Liver (tissue), 9 donors: Measurements from ENCODE around the gene ZNF618. TPM values are rescaled to one million over a fixed set of nuclear protein-coding genes. Genes with fewer than 3 reads are reported as not detected.

Experiments
- DNase-seq: peaks from one replicate; pipeline ENCODE4 v3.0.0-alpha.2; 2017; ENCODE audit warnings: low spot score
- H3K27ac ChIP-seq, 2 donors: one replicate each; pipeline ENCODE4 v1.7.0; 2013; ENCODE audit warnings: inconsistent platforms in 2 of 2, low read length in 2 of 2, control low read depth in 1 of 2, low read depth in 1 of 2, mild to moderate bottlenecking in 1 of 2
- H3K27me3 ChIP-seq, 4 donors: one replicate each; pipeline versions ENCODE4 v1.6.1 to v1.7.0; 2013; ENCODE audit warnings: low read length in 3 of 4, inconsistent platforms in 1 of 4, mild to moderate bottlenecking in 1 of 4, moderate library complexity in 1 of 4; ENCODE audit not compliant: control insufficient read depth in 4 of 4, insufficient read depth in 4 of 4
- H3K36me3 ChIP-seq, 4 donors: one replicate each; pipeline versions ENCODE4 v1.6.1 to v1.7.0; 2013; ENCODE audit warnings: low read length in 3 of 4, mild to moderate bottlenecking in 3 of 4, low read depth in 1 of 4, moderate library complexity in 1 of 4; ENCODE audit not compliant: control insufficient read depth in 4 of 4, insufficient read depth in 3 of 4
- H3K4me1 ChIP-seq, 4 donors: one replicate each; pipeline versions ENCODE4 v1.6.1 to v1.7.0; 2013; ENCODE audit warnings: low read length in 3 of 4, mild to moderate bottlenecking in 3 of 4, moderate library complexity in 1 of 4; ENCODE audit not compliant: control insufficient read depth in 4 of 4, insufficient read depth in 4 of 4
- H3K4me3 ChIP-seq, 3 donors: one replicate each; pipeline versions ENCODE4 v1.6.1 to v1.7.0; 2013; ENCODE audit warnings: low read length in 3 of 3, control low read depth in 1 of 3, low read depth in 1 of 3, mild to moderate bottlenecking in 1 of 3
- H3K9ac ChIP-seq, 2 donors: one replicate each; pipeline ENCODE4 v1.7.0; 2013; ENCODE audit warnings: low read length in 2 of 2, mild to moderate bottlenecking in 2 of 2, moderate library complexity in 2 of 2, control low read depth in 1 of 2, low read depth in 1 of 2
- H3K9me3 ChIP-seq, 4 donors: one replicate each; pipeline versions ENCODE4 v1.6.1 to v1.7.0; 2013; ENCODE audit warnings: low read length in 3 of 4; ENCODE audit not compliant: control insufficient read depth in 4 of 4
- EGR1 ChIP-seq, 2 donors: IDR thresholded peaks; 2 replicates each; pipeline ENCODE4 v1.6.1; 2016 to 2018; ENCODE audit warnings: antibody characterized with exemption in 2 of 2, low read depth in 2 of 2
- FOXA1 ChIP-seq: IDR thresholded peaks from 2 replicates; pipeline ENCODE4 v1.6.1; 2016; ENCODE audit warnings: antibody characterized with exemption
- FOXA2 ChIP-seq: IDR thresholded peaks from 2 replicates; pipeline ENCODE4 v1.6.1; 2016; ENCODE audit warnings: antibody characterized with exemption
- GABPA ChIP-seq, 2 donors: IDR thresholded peaks in 1 of 2; conservative IDR thresholded peaks in 1 of 2; 2 replicates each; pipeline ENCODE4 v1.6.1; 2016; ENCODE audit warnings: antibody characterized with exemption in 2 of 2, mild to moderate bottlenecking in 1 of 2, moderate library complexity in 1 of 2
- HNF4A ChIP-seq, 2 donors: conservative IDR thresholded peaks; 2 replicates each; pipeline ENCODE4 v1.6.1; 2016; ENCODE audit warnings: antibody characterized with exemption in 2 of 2, mild to moderate bottlenecking in 2 of 2
- HNF4G ChIP-seq: IDR thresholded peaks from 2 replicates; pipeline ENCODE4 v1.6.1; 2016; ENCODE audit warnings: antibody characterized with exemption
- JUND ChIP-seq, 2 donors: IDR thresholded peaks; 2 replicates each; pipeline ENCODE4 v1.6.1; 2016; ENCODE audit warnings: antibody characterized with exemption in 2 of 2
- MAX ChIP-seq: IDR thresholded peaks from 2 replicates; pipeline ENCODE4 v1.6.1; 2016; ENCODE audit warnings: antibody characterized with exemption
- RAD21 ChIP-seq, 2 donors: IDR thresholded peaks; 2 replicates each; pipeline ENCODE4 v1.6.1; 2016; ENCODE audit warnings: antibody characterized with exemption in 2 of 2, mild to moderate bottlenecking in 2 of 2
- REST ChIP-seq: IDR thresholded peaks from 2 replicates; pipeline ENCODE4 v1.6.1; 2016; ENCODE audit warnings: antibody characterized with exemption, mild to moderate bottlenecking
- RXRA ChIP-seq, 2 donors: IDR thresholded peaks; 2 replicates each; pipeline ENCODE4 v1.6.1; 2017 to 2018; ENCODE audit warnings: antibody characterized with exemption in 2 of 2, mild to moderate bottlenecking in 1 of 2
- SP1 ChIP-seq: IDR thresholded peaks from 2 replicates; pipeline ENCODE4 v1.6.1; 2018; ENCODE audit warnings: antibody characterized with exemption, mild to moderate bottlenecking
- TAF1 ChIP-seq: conservative IDR thresholded peaks from 2 replicates; pipeline ENCODE4 v1.6.1; 2016; ENCODE audit warnings: antibody characterized with exemption, mild to moderate bottlenecking
- YY1 ChIP-seq: IDR thresholded peaks from 2 replicates; pipeline ENCODE4 v1.6.1; 2016; ENCODE audit warnings: antibody characterized with exemption, mild to moderate bottlenecking
- WGBS: extraction: QIAGEN DNeasy Blood & Tissue Kit; methylation state at CpG from one replicate; pipeline ENCODE4 v1.1.7; 2013; 5-methylcytosine and 5-hydroxymethylcytosine counted together
- polyA plus RNA-seq, 2 donors: library from polyadenylated mRNA; stranded (reverse) in 1 of 2; unstranded in 1 of 2; fragments of 200-250 nt in 1 of 2; fragments of >200 nt in 1 of 2; fragmentation: Nextera tagmentation in 1 of 2; extraction: Ambion mirVana in 1 of 2; gene quantifications; one replicate each; pipeline versions ENCODE4 v1.2.1 to v1.2.3, GENCODE V29; 2013 to 2015
- total RNA-seq, 2 donors: library from RNA; depleted of rRNA; stranded (reverse); fragments of >200 nt; gene quantifications; one replicate each; pipeline ENCODE4 v1.2.3, GENCODE V29; 2014
- TF ChIP-seq, protein P1 (sequence below): fragments of 150-350 bp; IDR thresholded peaks from 2 replicates; pipeline ENCODE4 v1.5.1; 2017; ENCODE audit warnings: improper control_type of control experiment, low read depth, low read length; ENCODE audit not compliant: missing input control
- TF ChIP-seq, protein P2 (sequence below): IDR thresholded peaks from 2 replicates; pipeline ENCODE4 v1.6.1; 2016; ENCODE audit warnings: antibody characterized with exemption
- donor health status: healthy.
- donor health status: healthy.
- donor health status: healthy.
- donor health status: healthy.
- donor health status: healthy.

ZNF618 gene
- total and polyA plus RNA-seq, 4 donors = 2.2 to 6.5 (median 3.7) TPM

GRCh38 chr9:113973226-113973625, 97.1 kb downstream of the ZNF618 start:
- no peak for DNase-seq
- Histone ChIP-seq H3K27ac (no peak overlapping the region), H3K27me3 (no peaks in the 10 kb centered on the region), H3K9me3 (no peaks in the 10 kb centered on the region), H3K36me3 (peaks cover 0 to 2% (median 0%) of the 10 kb centered on the region in 4 donors), H3K4me3 (no peak overlapping the region), H3K4me1 (no peaks in the 10 kb centered on the region), H3K9ac (no peak overlapping the region)
- TF ChIP-seq TAF1 (no peak), YY1 (no peak), FOXA1 (no peak), RXRA (IDR thresholded peaks at IDR 0.05) (no peak), REST (no peak), HNF4A (conservative IDR thresholded peaks at IDR 0.05) (no peak), JUND (IDR thresholded peaks at IDR 0.05) (no peak), GABPA (IDR thresholded peaks at IDR 0.05 in 1 of 2, conservative IDR thresholded peaks at IDR 0.05 in 1 of 2) (no peak)
- TF ChIP-seq, protein P1, sequence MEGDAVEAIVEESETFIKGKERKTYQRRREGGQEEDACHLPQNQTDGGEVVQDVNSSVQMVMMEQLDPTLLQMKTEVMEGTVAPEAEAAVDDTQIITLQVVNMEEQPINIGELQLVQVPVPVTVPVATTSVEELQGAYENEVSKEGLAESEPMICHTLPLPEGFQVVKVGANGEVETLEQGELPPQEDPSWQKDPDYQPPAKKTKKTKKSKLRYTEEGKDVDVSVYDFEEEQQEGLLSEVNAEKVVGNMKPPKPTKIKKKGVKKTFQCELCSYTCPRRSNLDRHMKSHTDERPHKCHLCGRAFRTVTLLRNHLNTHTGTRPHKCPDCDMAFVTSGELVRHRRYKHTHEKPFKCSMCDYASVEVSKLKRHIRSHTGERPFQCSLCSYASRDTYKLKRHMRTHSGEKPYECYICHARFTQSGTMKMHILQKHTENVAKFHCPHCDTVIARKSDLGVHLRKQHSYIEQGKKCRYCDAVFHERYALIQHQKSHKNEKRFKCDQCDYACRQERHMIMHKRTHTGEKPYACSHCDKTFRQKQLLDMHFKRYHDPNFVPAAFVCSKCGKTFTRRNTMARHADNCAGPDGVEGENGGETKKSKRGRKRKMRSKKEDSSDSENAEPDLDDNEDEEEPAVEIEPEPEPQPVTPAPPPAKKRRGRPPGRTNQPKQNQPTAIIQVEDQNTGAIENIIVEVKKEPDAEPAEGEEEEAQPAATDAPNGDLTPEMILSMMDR = no peak
- WGBS = 82% methylated on average over 9 of the region's 9 CpGs

GRCh38 chr9:113973963-113974413, 97.9 kb downstream of the ZNF618 start:
- no peaks in the 10 kb centered on the region for H3K27me3 ChIP-seq
- H3K27ac ChIP-seq = no peak overlapping the region
- no peak overlapping the region for H3K9ac ChIP-seq
- no peak for TF ChIP-seq EGR1 (IDR thresholded peaks at IDR 0.05; ENCODE audit: low read depth in 2 of 2)
- TF ChIP-seq RAD21 (IDR thresholded peaks at IDR 0.05) = no peak
- no peak for TF ChIP-seq GABPA (IDR thresholded peaks at IDR 0.05 in 1 of 2, conservative IDR thresholded peaks at IDR 0.05 in 1 of 2)
- TF ChIP-seq MAX = no peak
- TF ChIP-seq FOXA1 = no peak
- no peak for TF ChIP-seq FOXA2
- H3K4me1 ChIP-seq = no peaks in the 10 kb centered on the region
- H3K4me3 ChIP-seq = no peak overlapping the region
- H3K9me3 ChIP-seq = no peaks in the 10 kb centered on the region
- DNase-seq = no peak
- WGBS = 88% methylated on average over 5 of the region's 5 CpGs
- H3K36me3 ChIP-seq = peaks cover 0 to 2% (median 0%) of the 10 kb centered on the region in 4 donors

DNA sequence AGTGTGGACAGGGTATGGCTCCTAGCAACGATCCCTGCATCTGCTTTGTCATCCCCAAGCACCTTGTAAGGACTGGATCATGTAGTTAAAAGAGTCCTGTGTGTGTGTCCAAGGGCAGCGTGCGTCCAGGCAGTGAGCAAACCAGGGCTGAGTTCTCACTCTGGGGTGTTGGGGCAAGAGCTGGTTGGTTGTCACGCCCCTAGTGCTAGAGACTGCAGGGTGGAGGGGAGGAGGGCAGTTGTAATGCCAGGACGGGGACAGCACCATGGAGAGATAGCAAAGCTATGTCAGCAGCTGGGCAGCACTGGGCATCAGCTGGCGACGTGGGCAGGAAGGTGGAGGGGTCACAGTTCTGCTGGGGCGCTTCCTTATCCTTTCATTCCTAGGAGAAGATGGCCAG, 100.8 kb downstream of the ZNF618 start:
- TF ChIP-seq GABPA (IDR thresholded peaks at IDR 0.05 in 1 of 2, conservative IDR thresholded peaks at IDR 0.05 in 1 of 2) (no peak), HNF4G (no peak), REST (no peak), RAD21 (IDR thresholded peaks at IDR 0.05) (no peak), SP1 (no peak), HNF4A (conservative IDR thresholded peaks at IDR 0.05) (no peak), FOXA1 (no peak)
- TF ChIP-seq, protein P1 = no peak
- TF ChIP-seq, protein P2, sequence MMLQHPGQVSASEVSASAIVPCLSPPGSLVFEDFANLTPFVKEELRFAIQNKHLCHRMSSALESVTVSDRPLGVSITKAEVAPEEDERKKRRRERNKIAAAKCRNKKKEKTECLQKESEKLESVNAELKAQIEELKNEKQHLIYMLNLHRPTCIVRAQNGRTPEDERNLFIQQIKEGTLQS = no peak
- 98% methylated on average over 8 of the region's 8 CpGs for WGBS
- H3K9me3 ChIP-seq = no peaks in the 10 kb centered on the region

More for the DNA sequence above, 100.8 kb downstream of the ZNF618 start:
- H3K27ac ChIP-seq = no peak overlapping the region
- H3K36me3 ChIP-seq = peaks cover 0 to 7% (median under 1%) of the 10 kb centered on the region in 4 donors
- no peaks in the 10 kb centered on the region for H3K27me3 ChIP-seq
- H3K9ac ChIP-seq = no peak overlapping the region
- DNase-seq = no peak
- H3K4me3 ChIP-seq = no peak overlapping the region
- H3K4me1 ChIP-seq = no peaks in the 10 kb centered on the region
